Liver (tissue), 9 donors: ENCODE results near the gene MAGEB10. TPM values are rescaled to one million over a fixed set of nuclear protein-coding genes. Genes with fewer than 3 reads are reported as not detected.

ENCODE experiments used
- DNase-seq: peaks from one replicate; pipeline ENCODE4 v3.0.0-alpha.2; 2017; ENCODE audit warnings: low spot score
- H3K27ac ChIP-seq, 2 donors: one replicate each; pipeline ENCODE4 v1.7.0; 2013; ENCODE audit warnings: inconsistent platforms in 2 of 2, low read length in 2 of 2, control low read depth in 1 of 2, low read depth in 1 of 2, mild to moderate bottlenecking in 1 of 2
- H3K27me3 ChIP-seq, 4 donors: one replicate each; pipeline versions ENCODE4 v1.6.1 to v1.7.0; 2013; ENCODE audit warnings: low read length in 3 of 4, inconsistent platforms in 1 of 4, mild to moderate bottlenecking in 1 of 4, moderate library complexity in 1 of 4; ENCODE audit not compliant: control insufficient read depth in 4 of 4, insufficient read depth in 4 of 4
- H3K36me3 ChIP-seq, 4 donors: one replicate each; pipeline versions ENCODE4 v1.6.1 to v1.7.0; 2013; ENCODE audit warnings: low read length in 3 of 4, mild to moderate bottlenecking in 3 of 4, low read depth in 1 of 4, moderate library complexity in 1 of 4; ENCODE audit not compliant: control insufficient read depth in 4 of 4, insufficient read depth in 3 of 4
- H3K4me1 ChIP-seq, 4 donors: one replicate each; pipeline versions ENCODE4 v1.6.1 to v1.7.0; 2013; ENCODE audit warnings: low read length in 3 of 4, mild to moderate bottlenecking in 3 of 4, moderate library complexity in 1 of 4; ENCODE audit not compliant: control insufficient read depth in 4 of 4, insufficient read depth in 4 of 4
- H3K4me3 ChIP-seq, 3 donors: one replicate each; pipeline versions ENCODE4 v1.6.1 to v1.7.0; 2013; ENCODE audit warnings: low read length in 3 of 3, control low read depth in 1 of 3, low read depth in 1 of 3, mild to moderate bottlenecking in 1 of 3
- H3K9ac ChIP-seq, 2 donors: one replicate each; pipeline ENCODE4 v1.7.0; 2013; ENCODE audit warnings: low read length in 2 of 2, mild to moderate bottlenecking in 2 of 2, moderate library complexity in 2 of 2, control low read depth in 1 of 2, low read depth in 1 of 2
- H3K9me3 ChIP-seq, 4 donors: one replicate each; pipeline versions ENCODE4 v1.6.1 to v1.7.0; 2013; ENCODE audit warnings: low read length in 3 of 4; ENCODE audit not compliant: control insufficient read depth in 4 of 4
- EGR1 ChIP-seq, 2 donors: IDR thresholded peaks; 2 replicates each; pipeline ENCODE4 v1.6.1; 2016 to 2018; ENCODE audit warnings: antibody characterized with exemption in 2 of 2, low read depth in 2 of 2
- FOXA1 ChIP-seq: IDR thresholded peaks from 2 replicates; pipeline ENCODE4 v1.6.1; 2016; ENCODE audit warnings: antibody characterized with exemption
- FOXA2 ChIP-seq: IDR thresholded peaks from 2 replicates; pipeline ENCODE4 v1.6.1; 2016; ENCODE audit warnings: antibody characterized with exemption
- GABPA ChIP-seq, 2 donors: IDR thresholded peaks in 1 of 2; conservative IDR thresholded peaks in 1 of 2; 2 replicates each; pipeline ENCODE4 v1.6.1; 2016; ENCODE audit warnings: antibody characterized with exemption in 2 of 2, mild to moderate bottlenecking in 1 of 2, moderate library complexity in 1 of 2
- HNF4A ChIP-seq, 2 donors: conservative IDR thresholded peaks; 2 replicates each; pipeline ENCODE4 v1.6.1; 2016; ENCODE audit warnings: antibody characterized with exemption in 2 of 2, mild to moderate bottlenecking in 2 of 2
- HNF4G ChIP-seq: IDR thresholded peaks from 2 replicates; pipeline ENCODE4 v1.6.1; 2016; ENCODE audit warnings: antibody characterized with exemption
- NR2F2 ChIP-seq: IDR thresholded peaks from 2 replicates; pipeline ENCODE4 v1.6.1; 2016; ENCODE audit warnings: antibody characterized with exemption
- RAD21 ChIP-seq, 2 donors: IDR thresholded peaks; 2 replicates each; pipeline ENCODE4 v1.6.1; 2016; ENCODE audit warnings: antibody characterized with exemption in 2 of 2, mild to moderate bottlenecking in 2 of 2
- RXRA ChIP-seq, 2 donors: IDR thresholded peaks; 2 replicates each; pipeline ENCODE4 v1.6.1; 2017 to 2018; ENCODE audit warnings: antibody characterized with exemption in 2 of 2, mild to moderate bottlenecking in 1 of 2
- SP1 ChIP-seq: IDR thresholded peaks from 2 replicates; pipeline ENCODE4 v1.6.1; 2018; ENCODE audit warnings: antibody characterized with exemption, mild to moderate bottlenecking
- WGBS: extraction: QIAGEN DNeasy Blood & Tissue Kit; methylation state at CpG from one replicate; pipeline ENCODE4 v1.1.7; 2013; 5-methylcytosine and 5-hydroxymethylcytosine counted together
- polyA plus RNA-seq, 2 donors: library from polyadenylated mRNA; stranded (reverse) in 1 of 2; unstranded in 1 of 2; fragments of 200-250 nt in 1 of 2; fragments of >200 nt in 1 of 2; fragmentation: Nextera tagmentation in 1 of 2; extraction: Ambion mirVana in 1 of 2; gene quantifications; one replicate each; pipeline versions ENCODE4 v1.2.1 to v1.2.3, GENCODE V29; 2013 to 2015
- total RNA-seq, 2 donors: library from RNA; depleted of rRNA; stranded (reverse); fragments of >200 nt; gene quantifications; one replicate each; pipeline ENCODE4 v1.2.3, GENCODE V29; 2014
- TF ChIP-seq, protein P1 (sequence below): fragments of 150-350 bp; IDR thresholded peaks from 2 replicates; pipeline ENCODE4 v1.5.1; 2017; ENCODE audit warnings: improper control_type of control experiment, low read depth, low read length; ENCODE audit not compliant: missing input control
- TF ChIP-seq, protein P2 (sequence below): IDR thresholded peaks from 2 replicates; pipeline ENCODE4 v1.6.1; 2016; ENCODE audit warnings: antibody characterized with exemption
- TF ChIP-seq, protein P3 (sequence below): IDR thresholded peaks from 2 replicates; pipeline ENCODE4 v1.6.1; 2016; ENCODE audit warnings: antibody characterized with exemption
- TF ChIP-seq, protein P4 (sequence below): IDR thresholded peaks from 2 replicates; pipeline ENCODE4 v1.6.1; 2016; ENCODE audit warnings: antibody characterized with exemption, mild to moderate bottlenecking
- TF ChIP-seq, protein P5 (sequence below): IDR thresholded peaks from 2 replicates; pipeline ENCODE4 v1.6.1; 2016; ENCODE audit warnings: antibody characterized with exemption
- donor health status: healthy.
- donor health status: healthy.
- donor health status: healthy.
- donor health status: healthy.
- donor health status: healthy.

MAGEB10 gene, protein sequence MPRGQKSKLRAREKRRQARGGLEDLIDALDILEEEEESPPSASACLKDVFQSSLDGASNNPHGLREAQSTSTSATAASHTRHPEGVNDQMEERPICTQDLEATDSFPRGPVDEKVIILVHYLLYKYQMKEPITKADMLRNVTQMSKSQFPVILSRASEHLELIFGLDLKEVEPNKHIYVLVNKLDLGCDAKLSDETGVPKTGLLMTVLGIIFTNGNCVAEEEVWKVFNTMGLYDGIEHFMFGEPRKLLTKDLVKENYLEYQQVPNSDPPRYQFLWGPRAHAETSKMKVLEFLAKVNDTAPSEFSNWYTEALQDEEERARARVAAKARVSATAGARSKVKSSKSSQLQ
- total RNA-seq, result not detected
- not detected for polyA plus RNA-seq

DNA sequence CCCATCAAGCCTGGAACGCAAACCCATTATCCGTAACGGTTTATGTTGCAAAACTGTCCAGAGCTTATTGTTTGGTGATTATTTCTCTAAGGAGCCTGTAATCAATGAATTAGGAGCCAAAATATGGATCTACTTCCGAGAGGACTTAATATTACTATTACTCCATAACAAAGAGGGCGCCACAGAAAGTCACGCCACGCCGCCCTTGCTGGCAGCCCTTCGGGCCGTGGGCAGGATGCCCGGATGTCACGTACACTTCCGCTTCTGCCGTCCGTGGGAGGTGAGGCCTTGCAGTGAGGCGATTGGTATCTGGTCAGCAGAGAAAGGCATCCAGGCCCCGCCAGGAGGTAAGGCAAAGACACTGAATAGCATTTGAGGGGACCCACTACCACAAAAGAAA lies at the start of gene MAGEB10:
Gene MAGEB10 (plus strand): TSS at position 301 of the 400 bp plus-strand sequence. CDS start 13,317 bp downstream, outside the sequence.
- 95% methylated on average over 17 of the region's 17 CpGs for WGBS
- TF ChIP-seq, protein P1, sequence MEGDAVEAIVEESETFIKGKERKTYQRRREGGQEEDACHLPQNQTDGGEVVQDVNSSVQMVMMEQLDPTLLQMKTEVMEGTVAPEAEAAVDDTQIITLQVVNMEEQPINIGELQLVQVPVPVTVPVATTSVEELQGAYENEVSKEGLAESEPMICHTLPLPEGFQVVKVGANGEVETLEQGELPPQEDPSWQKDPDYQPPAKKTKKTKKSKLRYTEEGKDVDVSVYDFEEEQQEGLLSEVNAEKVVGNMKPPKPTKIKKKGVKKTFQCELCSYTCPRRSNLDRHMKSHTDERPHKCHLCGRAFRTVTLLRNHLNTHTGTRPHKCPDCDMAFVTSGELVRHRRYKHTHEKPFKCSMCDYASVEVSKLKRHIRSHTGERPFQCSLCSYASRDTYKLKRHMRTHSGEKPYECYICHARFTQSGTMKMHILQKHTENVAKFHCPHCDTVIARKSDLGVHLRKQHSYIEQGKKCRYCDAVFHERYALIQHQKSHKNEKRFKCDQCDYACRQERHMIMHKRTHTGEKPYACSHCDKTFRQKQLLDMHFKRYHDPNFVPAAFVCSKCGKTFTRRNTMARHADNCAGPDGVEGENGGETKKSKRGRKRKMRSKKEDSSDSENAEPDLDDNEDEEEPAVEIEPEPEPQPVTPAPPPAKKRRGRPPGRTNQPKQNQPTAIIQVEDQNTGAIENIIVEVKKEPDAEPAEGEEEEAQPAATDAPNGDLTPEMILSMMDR, result no peak
- no peak for TF ChIP-seq HNF4G
- TF ChIP-seq, protein P2, sequence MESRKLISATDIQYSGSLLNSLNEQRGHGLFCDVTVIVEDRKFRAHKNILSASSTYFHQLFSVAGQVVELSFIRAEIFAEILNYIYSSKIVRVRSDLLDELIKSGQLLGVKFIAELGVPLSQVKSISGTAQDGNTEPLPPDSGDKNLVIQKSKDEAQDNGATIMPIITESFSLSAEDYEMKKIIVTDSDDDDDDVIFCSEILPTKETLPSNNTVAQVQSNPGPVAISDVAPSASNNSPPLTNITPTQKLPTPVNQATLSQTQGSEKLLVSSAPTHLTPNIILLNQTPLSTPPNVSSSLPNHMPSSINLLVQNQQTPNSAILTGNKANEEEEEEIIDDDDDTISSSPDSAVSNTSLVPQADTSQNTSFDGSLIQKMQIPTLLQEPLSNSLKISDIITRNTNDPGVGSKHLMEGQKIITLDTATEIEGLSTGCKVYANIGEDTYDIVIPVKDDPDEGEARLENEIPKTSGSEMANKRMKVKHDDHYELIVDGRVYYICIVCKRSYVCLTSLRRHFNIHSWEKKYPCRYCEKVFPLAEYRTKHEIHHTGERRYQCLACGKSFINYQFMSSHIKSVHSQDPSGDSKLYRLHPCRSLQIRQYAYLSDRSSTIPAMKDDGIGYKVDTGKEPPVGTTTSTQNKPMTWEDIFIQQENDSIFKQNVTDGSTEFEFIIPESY, result no peak
- TF ChIP-seq, protein P3, sequence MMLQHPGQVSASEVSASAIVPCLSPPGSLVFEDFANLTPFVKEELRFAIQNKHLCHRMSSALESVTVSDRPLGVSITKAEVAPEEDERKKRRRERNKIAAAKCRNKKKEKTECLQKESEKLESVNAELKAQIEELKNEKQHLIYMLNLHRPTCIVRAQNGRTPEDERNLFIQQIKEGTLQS, result no peak
- no peak for TF ChIP-seq RAD21 (IDR thresholded peaks at IDR 0.05)
- TF ChIP-seq HNF4A (conservative IDR thresholded peaks at IDR 0.05), result no peak
- no peak for TF ChIP-seq GABPA (IDR thresholded peaks at IDR 0.05 in 1 of 2, conservative IDR thresholded peaks at IDR 0.05 in 1 of 2)
- no peak for TF ChIP-seq EGR1 (IDR thresholded peaks at IDR 0.05; ENCODE audit: low read depth in 2 of 2)
- no peak for TF ChIP-seq NR2F2
- TF ChIP-seq, protein P4, sequence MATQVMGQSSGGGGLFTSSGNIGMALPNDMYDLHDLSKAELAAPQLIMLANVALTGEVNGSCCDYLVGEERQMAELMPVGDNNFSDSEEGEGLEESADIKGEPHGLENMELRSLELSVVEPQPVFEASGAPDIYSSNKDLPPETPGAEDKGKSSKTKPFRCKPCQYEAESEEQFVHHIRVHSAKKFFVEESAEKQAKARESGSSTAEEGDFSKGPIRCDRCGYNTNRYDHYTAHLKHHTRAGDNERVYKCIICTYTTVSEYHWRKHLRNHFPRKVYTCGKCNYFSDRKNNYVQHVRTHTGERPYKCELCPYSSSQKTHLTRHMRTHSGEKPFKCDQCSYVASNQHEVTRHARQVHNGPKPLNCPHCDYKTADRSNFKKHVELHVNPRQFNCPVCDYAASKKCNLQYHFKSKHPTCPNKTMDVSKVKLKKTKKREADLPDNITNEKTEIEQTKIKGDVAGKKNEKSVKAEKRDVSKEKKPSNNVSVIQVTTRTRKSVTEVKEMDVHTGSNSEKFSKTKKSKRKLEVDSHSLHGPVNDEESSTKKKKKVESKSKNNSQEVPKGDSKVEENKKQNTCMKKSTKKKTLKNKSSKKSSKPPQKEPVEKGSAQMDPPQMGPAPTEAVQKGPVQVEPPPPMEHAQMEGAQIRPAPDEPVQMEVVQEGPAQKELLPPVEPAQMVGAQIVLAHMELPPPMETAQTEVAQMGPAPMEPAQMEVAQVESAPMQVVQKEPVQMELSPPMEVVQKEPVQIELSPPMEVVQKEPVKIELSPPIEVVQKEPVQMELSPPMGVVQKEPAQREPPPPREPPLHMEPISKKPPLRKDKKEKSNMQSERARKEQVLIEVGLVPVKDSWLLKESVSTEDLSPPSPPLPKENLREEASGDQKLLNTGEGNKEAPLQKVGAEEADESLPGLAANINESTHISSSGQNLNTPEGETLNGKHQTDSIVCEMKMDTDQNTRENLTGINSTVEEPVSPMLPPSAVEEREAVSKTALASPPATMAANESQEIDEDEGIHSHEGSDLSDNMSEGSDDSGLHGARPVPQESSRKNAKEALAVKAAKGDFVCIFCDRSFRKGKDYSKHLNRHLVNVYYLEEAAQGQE, result no peak
- TF ChIP-seq, protein P5, sequence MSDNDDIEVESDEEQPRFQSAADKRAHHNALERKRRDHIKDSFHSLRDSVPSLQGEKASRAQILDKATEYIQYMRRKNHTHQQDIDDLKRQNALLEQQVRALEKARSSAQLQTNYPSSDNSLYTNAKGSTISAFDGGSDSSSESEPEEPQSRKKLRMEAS, result no peak
- no peak for TF ChIP-seq SP1
- TF ChIP-seq FOXA2, result no peak
- no peak for TF ChIP-seq RXRA (IDR thresholded peaks at IDR 0.05)
- no peak for TF ChIP-seq FOXA1
- Histone ChIP-seq H3K36me3 (no peaks in the 10 kb centered on the region), H3K9me3 (peaks cover 0 to 3% (median 1%) of the 10 kb centered on the region in 4 donors), H3K27ac (no peak within 1 kb of the TSS), H3K27me3 (no peaks in the 10 kb centered on the region), H3K4me3 (no peak within 1 kb of the TSS), H3K9ac (no peak within 1 kb of the TSS), H3K4me1 (no peaks in the 10 kb centered on the region)
- no peak for DNase-seq
